KMS-11 (cell line): Measurements from ENCODE around the gene RECK.

Source experiments
- H2AFZ ChIP-seq: fragments of 200-600 bp; sonication (generic); 2 replicates; pipeline ENCODE4 v1.6.1; 2016; ENCODE audit warnings: antibody characterized with exemption, mixed run types, low read depth
- H3K27ac ChIP-seq: fragments of 200-600 bp; sonication (generic); 2 replicates; pipeline ENCODE4 v1.6.1; 2016; ENCODE audit warnings: mild to moderate bottlenecking, mixed run types
- H3K27me3 ChIP-seq: fragments of 200-600 bp; sonication (generic); 2 replicates; pipeline ENCODE4 v1.6.1; 2017; ENCODE audit warnings: mild to moderate bottlenecking, low read depth, mixed run types, moderate library complexity; ENCODE audit not compliant: insufficient read depth
- H3K36me3 ChIP-seq: fragments of 200-600 bp; sonication (generic); 2 replicates; pipeline ENCODE4 v1.6.1; 2017; ENCODE audit warnings: mild to moderate bottlenecking, mixed run types; ENCODE audit not compliant: insufficient read depth
- H3K4me1 ChIP-seq: fragments of 200-600 bp; sonication (generic); 2 replicates; pipeline ENCODE4 v1.6.1; 2016; ENCODE audit warnings: mild to moderate bottlenecking, low read depth, mixed run types; ENCODE audit not compliant: poor library complexity, severe bottlenecking
- H3K4me2 ChIP-seq: fragments of 200-600 bp; sonication (generic); 2 replicates; pipeline ENCODE4 v1.7.0; 2016; ENCODE audit warnings: mild to moderate bottlenecking, mixed run types
- H3K4me3 ChIP-seq: fragments of 200-600 bp; sonication (generic); IDR thresholded peaks from 2 replicates; pipeline ENCODE4 v1.6.1; 2017; ENCODE audit warnings: low read depth, low read length, mixed read lengths; ENCODE audit not compliant: insufficient read depth
- H3K79me2 ChIP-seq: fragments of 200-600 bp; sonication (generic); 2 replicates; pipeline ENCODE4 v1.6.1; 2016; ENCODE audit warnings: low read depth, mixed run types; ENCODE audit not compliant: insufficient read depth
- H3K9ac ChIP-seq: fragments of 200-600 bp; sonication (generic); 2 replicates; pipeline ENCODE4 v1.6.1; 2016; ENCODE audit warnings: mild to moderate bottlenecking, mixed run types
- H4K20me1 ChIP-seq: fragments of 200-600 bp; sonication (generic); 2 replicates; pipeline ENCODE4 v1.6.1; 2016; ENCODE audit warnings: mild to moderate bottlenecking, mixed run types; ENCODE audit not compliant: insufficient read depth
- TF ChIP-seq, protein P1 (sequence below): fragments of 200-600 bp; sonication (generic); conservative IDR thresholded peaks from 2 replicates; pipeline ENCODE4 v1.6.1; 2017; ENCODE audit warnings: low read depth, mild to moderate bottlenecking, antibody characterized with exemption, low read length, moderate library complexity, mixed read lengths

The RECK gene

GRCh38 chr9:36110434-36110833, 73.7 kb downstream of the RECK start:
- Histone ChIP-seq H3K36me3 (no peaks in the 10 kb centered on the region), H3K79me2 (no peaks in the 10 kb centered on the region), H3K27me3 (no peaks in the 10 kb centered on the region), H3K9ac (no peak overlapping the region), H3K4me1 (no peaks in the 10 kb centered on the region), H3K4me3 (no peak overlapping the region), H3K27ac (no peak overlapping the region), H4K20me1 (no peaks in the 10 kb centered on the region), H2AFZ (no peak overlapping the region), H3K4me2 (no peak overlapping the region)
- TF ChIP-seq, protein P1, sequence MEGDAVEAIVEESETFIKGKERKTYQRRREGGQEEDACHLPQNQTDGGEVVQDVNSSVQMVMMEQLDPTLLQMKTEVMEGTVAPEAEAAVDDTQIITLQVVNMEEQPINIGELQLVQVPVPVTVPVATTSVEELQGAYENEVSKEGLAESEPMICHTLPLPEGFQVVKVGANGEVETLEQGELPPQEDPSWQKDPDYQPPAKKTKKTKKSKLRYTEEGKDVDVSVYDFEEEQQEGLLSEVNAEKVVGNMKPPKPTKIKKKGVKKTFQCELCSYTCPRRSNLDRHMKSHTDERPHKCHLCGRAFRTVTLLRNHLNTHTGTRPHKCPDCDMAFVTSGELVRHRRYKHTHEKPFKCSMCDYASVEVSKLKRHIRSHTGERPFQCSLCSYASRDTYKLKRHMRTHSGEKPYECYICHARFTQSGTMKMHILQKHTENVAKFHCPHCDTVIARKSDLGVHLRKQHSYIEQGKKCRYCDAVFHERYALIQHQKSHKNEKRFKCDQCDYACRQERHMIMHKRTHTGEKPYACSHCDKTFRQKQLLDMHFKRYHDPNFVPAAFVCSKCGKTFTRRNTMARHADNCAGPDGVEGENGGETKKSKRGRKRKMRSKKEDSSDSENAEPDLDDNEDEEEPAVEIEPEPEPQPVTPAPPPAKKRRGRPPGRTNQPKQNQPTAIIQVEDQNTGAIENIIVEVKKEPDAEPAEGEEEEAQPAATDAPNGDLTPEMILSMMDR: no peak

GRCh38 chr9:36112516-36112915, 75.8 kb downstream of the RECK start:
- Histone ChIP-seq H3K27ac (no peak overlapping the region), H4K20me1 (no peaks in the 10 kb centered on the region), H3K27me3 (no peaks in the 10 kb centered on the region), H2AFZ (no peak overlapping the region), H3K4me3 (no peak overlapping the region), H3K9ac (no peak overlapping the region), H3K36me3 (no peaks in the 10 kb centered on the region), H3K79me2 (no peaks in the 10 kb centered on the region), H3K4me1 (no peaks in the 10 kb centered on the region), H3K4me2 (no peak overlapping the region)
- TF ChIP-seq, protein P1: no peak

DNA sequence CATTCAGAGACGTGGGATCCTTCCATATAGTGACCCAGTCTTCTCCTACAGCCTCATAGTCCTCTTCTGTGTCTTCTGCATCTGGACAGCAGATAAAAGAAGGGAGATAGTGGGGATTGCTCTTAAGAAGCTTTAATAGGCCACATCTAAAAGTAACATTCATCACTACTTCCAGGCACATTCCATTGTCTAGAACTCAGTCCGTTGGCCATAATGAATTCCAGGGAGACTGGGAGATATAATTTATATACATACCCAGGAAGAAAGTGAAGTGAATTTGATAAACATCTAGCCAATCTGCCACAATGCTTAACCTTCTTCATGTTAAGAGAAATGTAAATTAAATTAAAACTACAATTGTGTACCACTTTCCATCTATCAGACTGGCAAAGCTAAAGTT, 77.3 kb downstream of the RECK start:
- TF ChIP-seq, protein P1: no peak
- no peak overlapping the region for H3K4me3 ChIP-seq
- H4K20me1 ChIP-seq: no peaks in the 10 kb centered on the region
- H2AFZ ChIP-seq: no peak overlapping the region
- no peak overlapping the region for H3K4me2 ChIP-seq
- H3K36me3 ChIP-seq: no peaks in the 10 kb centered on the region
- no peak overlapping the region for H3K9ac ChIP-seq
- H3K27ac ChIP-seq: no peak overlapping the region
- no peaks in the 10 kb centered on the region for H3K79me2 ChIP-seq
- no peaks in the 10 kb centered on the region for H3K4me1 ChIP-seq
- H3K27me3 ChIP-seq: no peaks in the 10 kb centered on the region

DNA sequence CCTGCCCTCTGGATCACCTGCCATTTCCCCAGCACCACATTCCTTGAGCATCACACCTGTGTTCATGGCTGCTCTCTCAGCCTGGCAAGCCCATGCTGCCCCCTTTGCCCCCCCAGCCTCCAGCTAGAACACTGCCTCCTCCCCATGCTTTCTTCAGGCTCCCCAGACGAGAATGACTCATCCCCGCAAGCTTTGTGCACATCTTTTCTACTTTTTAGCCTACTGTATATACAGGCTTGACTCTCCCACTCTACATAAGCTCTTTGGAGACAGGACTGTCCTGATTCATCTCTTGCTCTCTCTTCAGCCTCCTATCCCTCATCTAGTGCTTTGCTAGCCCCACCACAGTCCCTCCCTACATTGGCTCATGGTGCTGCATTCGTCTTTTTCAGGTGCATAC, 79.9 kb downstream of the RECK start:
- TF ChIP-seq, protein P1: no peak
- no peaks in the 10 kb centered on the region for H4K20me1 ChIP-seq
- no peaks in the 10 kb centered on the region for H3K27me3 ChIP-seq
- H3K79me2 ChIP-seq: no peaks in the 10 kb centered on the region
- no peak overlapping the region for H2AFZ ChIP-seq
- H3K4me1 ChIP-seq: no peaks in the 10 kb centered on the region
- no peaks in the 10 kb centered on the region for H3K36me3 ChIP-seq
- no peak overlapping the region for H3K27ac ChIP-seq
- no peak overlapping the region for H3K4me2 ChIP-seq
- H3K4me3 ChIP-seq: no peak overlapping the region
- no peak overlapping the region for H3K9ac ChIP-seq

- Histone ChIP-seq H3K27me3 (no peaks in the 10 kb centered on the region), H4K20me1 (no peaks in the 10 kb centered on the region), H3K79me2 (no peaks in the 10 kb centered on the region), H3K27ac (no peak overlapping the region), H3K4me3 (no peak overlapping the region), H3K9ac (no peak overlapping the region), H3K4me1 (no peaks in the 10 kb centered on the region), H2AFZ (no peak overlapping the region), H3K36me3 (no peaks in the 10 kb centered on the region), H3K4me2 (no peak overlapping the region)
- TF ChIP-seq, protein P1: no peak
Observed at GRCh38 chr9:36118201-36118600, 81.5 kb downstream of the RECK start.
